ENCODE measurements around the gene ECHS1. TPM values are rescaled to one million over a fixed set of nuclear protein-coding genes. Genes with fewer than 3 reads are reported as not detected.

The ECHS1 gene
- total and polyA plus RNA-seq, 8 donors, result 71.0 to 87.1 (median 76.7) TPM

GRCh38 chr10:133336118-133336576 lies 37.0 kb downstream of the ECHS1 start:
- H3K4me3 ChIP-seq, result peak overlapping the region in 1 of 2 donors; percentile 28
- no peak for ATAC-seq
- no peaks in the 10 kb centered on the region for H3K36me3 ChIP-seq
- peak in 1 of 4 donors; percentile 70 for DNase-seq
- peaks cover 32 to 72% of the 10 kb centered on the region in 2 donors for H3K27me3 ChIP-seq
- intact Hi-C loops (cut with DNase I), result no loop called here
- no peak overlapping the region for H3K27ac ChIP-seq
- TF ChIP-seq CTCF (IDR thresholded peaks at IDR 0.05), result no peak
- peaks cover 10 to 22% of the 10 kb centered on the region in 2 donors for H3K4me1 ChIP-seq
- H3K9me3 ChIP-seq, result no peaks in the 10 kb centered on the region

- peak; percentile 50 for ATAC-seq
- TF ChIP-seq CTCF (IDR thresholded peaks at IDR 0.05), result no peak
- DNase-seq, result peak; percentile 51 to 81 (median 64)
- Histone ChIP-seq H3K27me3 (peaks cover 32 to 72% of the 10 kb centered on the region in 2 donors), H3K4me3 (peak overlapping the region; percentile 9 to 28), H3K27ac (no peak overlapping the region), H3K9me3 (no peaks in the 10 kb centered on the region), H3K36me3 (no peaks in the 10 kb centered on the region), H3K4me1 (peaks cover 10 to 22% of the 10 kb centered on the region in 2 donors)
- intact Hi-C loops (cut with DNase I), result no loop called here
These were observed 37.7 kb downstream of the ECHS1 start for GRCh38 chr10:133335246-133336117.

- peaks cover 10 to 27% of the 10 kb centered on the region in 2 donors for H3K4me1 ChIP-seq
- ATAC-seq (peak; percentile 30), DNase-seq (peak in 2 of 4 donors; percentile 18 to 77)
- H3K4me3 ChIP-seq, result peak overlapping the region; percentile 9 to 28
- TF ChIP-seq CTCF (IDR thresholded peaks at IDR 0.05), result no peak
- no peak overlapping the region for H3K27ac ChIP-seq
- peaks cover 32 to 70% of the 10 kb centered on the region in 2 donors for H3K27me3 ChIP-seq
- no peaks in the 10 kb centered on the region for H3K9me3 ChIP-seq
- no peaks in the 10 kb centered on the region for H3K36me3 ChIP-seq
- intact Hi-C loops (cut with DNase I), result no loop called here
These were observed 38.5 kb downstream of the ECHS1 start for GRCh38 chr10:133334503-133335245.

GRCh38 chr10:133332936-133333699 lies 40.0 kb downstream of the ECHS1 start:
- no peaks in the 10 kb centered on the region for H3K9me3 ChIP-seq
- TF ChIP-seq CTCF (IDR thresholded peaks at IDR 0.05), result no peak
- intact Hi-C loops (cut with DNase I), result no loop called here
- no peaks in the 10 kb centered on the region for H3K36me3 ChIP-seq
- peaks cover 43 to 85% of the 10 kb centered on the region in 2 donors for H3K27me3 ChIP-seq
- H3K4me3 ChIP-seq, result no peak overlapping the region
- peaks cover 10 to 30% of the 10 kb centered on the region in 2 donors for H3K4me1 ChIP-seq
- H3K27ac ChIP-seq, result no peak overlapping the region
- ATAC-seq (no peak), DNase-seq (peak in 1 of 4 donors; percentile 49)
